Upper lobe of left lung (tissue), 6 donors: ENCODE data around the gene FGD2. TPM values are rescaled to one million over a fixed set of nuclear protein-coding genes. Genes with fewer than 3 reads are reported as not detected.
"Not testable (repeated sequence)": the region's sequence is repeated elsewhere in the genome, so short reads cannot be mapped to it uniquely, and the experiment has no call there.

Experiments
- ATAC-seq, 2 donors: fragments of 200-7000 bp; cut with Tn5 transposase; one replicate each; pipeline ENCODE4 v1.9.1; 2022; ENCODE audit warnings: mild to moderate bottlenecking in 2 of 2, moderate library complexity in 2 of 2; ENCODE audit not compliant: low FRiP score in 2 of 2
- DNase-seq, 2 donors: peaks; one replicate each; pipeline ENCODE4 v3.0.0-alpha.2; 2019 to 2020
- H3K27ac ChIP-seq, 4 donors: fragments of 200-600 bp; sonication (generic); one replicate each; pipeline ENCODE4 v1.5.1; 2016 to 2019
- H3K27me3 ChIP-seq, 4 donors: fragments of 200-600 bp; sonication (generic); one replicate each; pipeline ENCODE4 v1.5.1; 2017 to 2019
- H3K36me3 ChIP-seq, 4 donors: fragments of 200-600 bp; sonication (generic); one replicate each; pipeline ENCODE4 v1.5.1; 2016 to 2019
- H3K4me1 ChIP-seq, 4 donors: fragments of 200-600 bp; sonication (generic); one replicate each; pipeline ENCODE4 v1.5.1; 2018 to 2019
- H3K4me3 ChIP-seq, 4 donors: fragments of 200-600 bp; sonication (generic); one replicate each; pipeline ENCODE4 v1.5.1; 2017 to 2019; ENCODE audit warnings: mild to moderate bottlenecking in 2 of 4, moderate library complexity in 1 of 4
- H3K9me3 ChIP-seq, 4 donors: fragments of 200-600 bp; sonication (generic); one replicate each; pipeline ENCODE4 v1.5.1; 2018 to 2019
- CTCF ChIP-seq, 6 experiments: fragments of 450-650 bp in 4 of 6; fragments of 200-600 bp in 2 of 6; sonication (generic) in 2 of 6; IDR thresholded peaks; one replicate each; pipeline ENCODE4 v1.5.1; 2016 to 2019; ENCODE audit warnings: antibody characterized with exemption in 6 of 6
- EP300 ChIP-seq, 4 donors: sonication (generic); formaldehyde crosslinking; IDR thresholded peaks; one replicate each; pipeline ENCODE4 v1.5.1; 2017; ENCODE audit warnings: antibody characterized with exemption in 4 of 4, control low read depth in 2 of 4
- POLR2A ChIP-seq, 4 donors: fragments of 450-650 bp; IDR thresholded peaks; one replicate each; pipeline ENCODE4 v1.5.1; 2016 to 2017; ENCODE audit warnings: antibody characterized with exemption in 4 of 4, mild to moderate bottlenecking in 2 of 4
- POLR2AphosphoS5 ChIP-seq, 2 donors: sonication (generic); formaldehyde crosslinking; IDR thresholded peaks; one replicate each; pipeline ENCODE4 v1.5.1; 2017; ENCODE audit warnings: antibody characterized with exemption in 2 of 2
- WGBS, 2 donors: methylation state at CpG; one replicate each; pipeline ENCODE4 v1.1.5; 2017 to 2018; 5-methylcytosine and 5-hydroxymethylcytosine counted together
- total RNA-seq, 6 donors: library from RNA; depleted of rRNA in 4 of 6; stranded (reverse); fragments of >200 nt in 4 of 6; gene quantifications; one replicate each; pipeline versions ENCODE4 v1.1.0 to v1.2.1, GENCODE V29; 2016 to 2021
- donor health status: DM: no; HTN: no; CAD: no; lungs with moderate emphysema.
- donor health status: DM: no; HTN: yes; CAD: no; lungs with severe emphysema.

The FGD2 gene
- total RNA-seq, 6 donors from 2014 or later = 50.8 to 204 (median 92.3) TPM

- Histone ChIP-seq H3K36me3 (no peaks in the 10 kb centered on the region), H3K27ac (no peak overlapping the region), H3K9me3 (no peaks in the 10 kb centered on the region), H3K4me1 (peaks cover 10 to 15% (median 12%) of the 10 kb centered on the region in 4 donors), H3K27me3 (no peaks in the 10 kb centered on the region), H3K4me3 (no peak overlapping the region)
- ATAC-seq = no peak
- 93 to 98% methylated on average over 4 of the region's 4 CpGs for WGBS, 2 donors
- DNase-seq = no peak
- TF ChIP-seq POLR2A (IDR thresholded peaks at IDR 0.05) = no peak
- TF ChIP-seq CTCF (IDR thresholded peaks at IDR 0.05) = no peak
- no peak for TF ChIP-seq EP300 (IDR thresholded peaks at IDR 0.05)
- no peak for TF ChIP-seq POLR2AphosphoS5 (IDR thresholded peaks at IDR 0.05)
Measured at GRCh38 chr6:37057128-37057471, 51.6 kb downstream of the FGD2 start.

- H3K27ac ChIP-seq = no peak overlapping the region
- TF ChIP-seq EP300 (IDR thresholded peaks at IDR 0.05) (no peak), POLR2AphosphoS5 (IDR thresholded peaks at IDR 0.05) (no peak), POLR2A (IDR thresholded peaks at IDR 0.05) (no peak), CTCF (IDR thresholded peaks at IDR 0.05) (no peak)
- H3K4me1 ChIP-seq = peaks cover 10 to 12% (median 11%) of the 10 kb centered on the region in 4 donors
- ATAC-seq (no peak), DNase-seq (no peak)
- no peaks in the 10 kb centered on the region for H3K9me3 ChIP-seq
- no peaks in the 10 kb centered on the region for H3K36me3 ChIP-seq
- no peaks in the 10 kb centered on the region for H3K27me3 ChIP-seq
- H3K4me3 ChIP-seq = no peak overlapping the region
- WGBS, 2 donors = 92 to 95% methylated on average over 7 of the region's 7 CpGs
Measured at GRCh38 chr6:37057678-37058077, 52.2 kb downstream of the FGD2 start.

GRCh38 chr6:37058084-37058586 is 52.7 kb downstream of the FGD2 start:
- TF ChIP-seq POLR2A (IDR thresholded peaks at IDR 0.05) (no peak), EP300 (IDR thresholded peaks at IDR 0.05) (no peak), CTCF (IDR thresholded peaks at IDR 0.05) (no peak), POLR2AphosphoS5 (IDR thresholded peaks at IDR 0.05) (no peak)
- ATAC-seq (peak in 1 of 2 donors; percentile 4), DNase-seq (no peak)
- H3K27ac ChIP-seq = no peak overlapping the region
- no peak overlapping the region for H3K4me3 ChIP-seq
- H3K4me1 ChIP-seq = peaks cover 10 to 12% (median 11%) of the 10 kb centered on the region in 4 donors
- no peaks in the 10 kb centered on the region for H3K9me3 ChIP-seq
- 95 to 99% methylated on average over 8 to 9 of the region's 9 CpGs for WGBS, 2 donors
- no peaks in the 10 kb centered on the region for H3K36me3 ChIP-seq
- no peaks in the 10 kb centered on the region for H3K27me3 ChIP-seq

- not testable (repeated sequence) for H3K36me3 ChIP-seq, H3K27me3 ChIP-seq, H3K9me3 ChIP-seq, H3K4me3 ChIP-seq, DNase-seq, ATAC-seq
- WGBS, 2 donors = 86 to 89% methylated on average over 5 of the region's 5 CpGs
- Histone ChIP-seq H3K27ac (peak overlapping the region in 2 of 4 donors; percentile 6 to 38), H3K4me1 (peaks cover 10 to 12% (median 11%) of the 10 kb centered on the region in 4 donors)
Measured at GRCh38 chr6:37058984-37059343, 53.5 kb downstream of the FGD2 start.

GRCh38 chr6:37059344-37060194 is 54.1 kb downstream of the FGD2 start:
- ATAC-seq (peak; percentile 71 to 94), DNase-seq (peak in 1 of 2 donors; percentile 83)
- H3K4me3 ChIP-seq = no peak overlapping the region
- TF ChIP-seq POLR2A (IDR thresholded peaks at IDR 0.05) = no peak
- peak in 5 of 6 experiments; percentile 19 to 60 (median 46) for TF ChIP-seq CTCF (IDR thresholded peaks at IDR 0.05)
- peak; percentile 18 to 41 for TF ChIP-seq POLR2AphosphoS5 (IDR thresholded peaks at IDR 0.05)
- no peaks in the 10 kb centered on the region for H3K9me3 ChIP-seq
- H3K4me1 ChIP-seq = peaks cover 10 to 12% (median 11%) of the 10 kb centered on the region in 4 donors
- H3K27me3 ChIP-seq = no peaks in the 10 kb centered on the region
- H3K36me3 ChIP-seq = no peaks in the 10 kb centered on the region
- peak overlapping the region; percentile 6 to 72 (median 53) for H3K27ac ChIP-seq
- 50 to 65% methylated on average over 18 to 19 of the region's 19 CpGs for WGBS, 2 donors
